Keratinocyte (primary cell): Measurements from ENCODE around the gene MCTP2. TPM values are rescaled to one million over a fixed set of nuclear protein-coding genes. Genes with fewer than 3 reads are reported as not detected.

Experiments used
- DNase-seq: peaks from one replicate; pipeline ENCODE4 v3.0.0-alpha.2; 2011; ENCODE audit warnings: low read depth, missing footprints, low spot score
- FAIRE-seq: peaks from 2 replicates; lab custom pipeline; 2011; peaks lifted over from hg19 to GRCh38; lab: Jason Lieb, UNC
- H2AFZ ChIP-seq: 2 replicates; pipeline ENCODE4 v1.6.0; 2012; ENCODE audit warnings: low read length, control low read depth, inconsistent platforms; ENCODE audit not compliant: control insufficient read depth
- H3K27ac ChIP-seq: 2 replicates; pipeline ENCODE4 v1.5.1; 2011; ENCODE audit warnings: low read length; ENCODE audit not compliant: control insufficient read depth, insufficient read depth
- H3K27me3 ChIP-seq: 3 replicates; pipeline ENCODE4 v1.6.0; 2011; ENCODE audit warnings: low read length; ENCODE audit not compliant: control insufficient read depth, insufficient read depth; ENCODE audit errors: extremely low read depth
- H3K36me3 ChIP-seq, 2 experiments: 2 replicates in 1 of 2; 3 replicates in 1 of 2; pipeline ENCODE4 v1.5.1; 2011; ENCODE audit warnings: low read length in 2 of 2, mild to moderate bottlenecking in 1 of 2; ENCODE audit not compliant: control insufficient read depth in 2 of 2, insufficient read depth in 2 of 2; ENCODE audit errors: extremely low read depth in 1 of 2
- H3K4me1 ChIP-seq: 3 replicates; pipeline ENCODE4 v1.5.1; 2011; ENCODE audit warnings: low read length; ENCODE audit not compliant: control insufficient read depth, insufficient read depth; ENCODE audit errors: extremely low read depth
- H3K4me2 ChIP-seq: 3 replicates; pipeline ENCODE4 v1.6.0; 2011; ENCODE audit warnings: low read depth, low read length; ENCODE audit not compliant: control insufficient read depth, insufficient read depth; ENCODE audit errors: extremely low read depth
- H3K4me3 ChIP-seq, 3 experiments: fragments of 200-600 bp in 1 of 3; sonication (generic) in 1 of 3; 2 replicates in 2 of 3; 3 replicates in 1 of 3; pipeline ENCODE4 v1.5.1; 2011 to 2016; ENCODE audit warnings: low read length in 3 of 3, mild to moderate bottlenecking in 3 of 3, control low read depth in 2 of 3, inconsistent platforms in 1 of 3, low read depth in 1 of 3, mixed read lengths in 1 of 3, mixed run types in 1 of 3, moderate library complexity in 1 of 3; ENCODE audit not compliant: control insufficient read depth in 2 of 3, insufficient read depth in 2 of 3; ENCODE audit errors: extremely low read depth in 1 of 3
- H3K79me2 ChIP-seq: 2 replicates; pipeline ENCODE4 v1.6.0; 2012; ENCODE audit warnings: low read length; ENCODE audit not compliant: control insufficient read depth, insufficient read depth
- H3K9ac ChIP-seq: 3 replicates; pipeline ENCODE4 v1.6.0; 2011; ENCODE audit warnings: low read length; ENCODE audit not compliant: control insufficient read depth, insufficient read depth; ENCODE audit errors: extremely low read depth
- H3K9me1 ChIP-seq: 3 replicates; pipeline ENCODE4 v1.6.0; 2011; ENCODE audit warnings: low read length; ENCODE audit not compliant: control insufficient read depth, insufficient read depth; ENCODE audit errors: extremely low read depth
- H3K9me3 ChIP-seq: 2 replicates; pipeline ENCODE4 v1.5.1; 2012; ENCODE audit warnings: low read depth, low read length; ENCODE audit not compliant: control insufficient read depth
- H4K20me1 ChIP-seq: 3 replicates; pipeline ENCODE4 v1.6.0; 2011; ENCODE audit warnings: low read length; ENCODE audit not compliant: control insufficient read depth, insufficient read depth; ENCODE audit errors: extremely low read depth
- EZH2 ChIP-seq: IDR thresholded peaks from one replicate; pipeline ENCODE4 v1.6.1; 2012; ENCODE audit warnings: inconsistent platforms, mild to moderate bottlenecking, low read length, moderate library complexity
- dilution Hi-C: fragments of 300-500 bp; cut with MboI; formaldehyde crosslinking; loops from one replicate; pipeline ENCODE4 v1.7.0; 2020; ENCODE audit warnings: low sequenced_read_pairs; ENCODE audit not compliant: extremely low pct_ligation_motif_present
- polyA plus RNA-seq, 5 experiments: library from polyadenylated mRNA; depleted of rRNA in 3 of 5; stranded (reverse) in 3 of 5; stranded (forward) in 1 of 5; unstranded in 1 of 5; fragments of >200 nt; gene quantifications; 1 replicate in 1 of 5; 2 replicates in 3 of 5; 3 replicates in 1 of 5; pipeline versions ENCODE4 v1.2.1 to v1.2.3, GENCODE V29; 2011 to 2012; ENCODE audit warnings: missing spikeins in 2 of 5, low read depth in 1 of 5, low replicate concordance in 1 of 5
- TF ChIP-seq, protein P1 (sequence below), 3 experiments: IDR thresholded peaks in 1 of 3; conservative IDR thresholded peaks in 1 of 3; optimal IDR thresholded peaks in 1 of 3; 2 replicates in 2 of 3; 3 replicates in 1 of 3; pipeline versions ENCODE3 to v1.5.1; 2011; ENCODE audit warnings: low read length in 3 of 3, mild to moderate bottlenecking in 3 of 3, moderate library complexity in 2 of 3, control low read depth in 1 of 3, inconsistent platforms in 1 of 3; ENCODE audit not compliant: insufficient read depth in 2 of 3; ENCODE audit errors: extremely low read depth in 1 of 3

Gene MCTP2
- polyA plus RNA-seq, 1 donor (not counting 4 experiments of a cell fraction or from before 2014, with no cell fraction given): 22.0 TPM

DNA sequence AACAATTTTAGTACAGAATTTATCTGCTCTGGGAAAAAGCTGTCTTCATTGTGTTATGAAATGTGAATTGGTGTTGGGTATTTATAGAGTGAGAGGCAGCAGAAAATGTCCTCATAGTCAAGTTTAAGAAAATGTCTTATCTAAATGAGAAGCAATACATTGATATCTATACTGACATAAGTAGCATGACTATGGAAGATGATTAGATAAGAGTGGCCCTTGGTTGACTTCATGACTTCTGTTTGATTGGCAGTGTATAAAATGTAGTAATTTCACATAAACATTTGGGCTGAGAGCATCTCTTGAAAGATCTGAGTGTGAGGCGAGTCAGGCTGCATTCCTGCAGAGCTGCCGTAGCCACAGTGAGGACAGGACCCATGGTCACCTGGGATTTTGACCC, 19.4 kb downstream of the MCTP2 start:
- Histone ChIP-seq H2AFZ (no peak overlapping the region), H3K9me3 (no peaks in the 10 kb centered on the region), H4K20me1 (no peaks in the 10 kb centered on the region), H3K9ac (no peak overlapping the region), H3K27ac (no peak overlapping the region), H3K4me3 (no peak overlapping the region), H3K9me1 (no peaks in the 10 kb centered on the region), H3K4me2 (no peak overlapping the region), H3K4me1 (peaks cover 4% of the 10 kb centered on the region), H3K36me3 (no peaks in the 10 kb centered on the region), H3K79me2 (peaks cover 42% of the 10 kb centered on the region), H3K27me3 (no peaks in the 10 kb centered on the region)
- FAIRE-seq (no peak), DNase-seq (no peak)
- dilution Hi-C loops: no loop called here
- TF ChIP-seq EZH2: no peak
- TF ChIP-seq, protein P1, sequence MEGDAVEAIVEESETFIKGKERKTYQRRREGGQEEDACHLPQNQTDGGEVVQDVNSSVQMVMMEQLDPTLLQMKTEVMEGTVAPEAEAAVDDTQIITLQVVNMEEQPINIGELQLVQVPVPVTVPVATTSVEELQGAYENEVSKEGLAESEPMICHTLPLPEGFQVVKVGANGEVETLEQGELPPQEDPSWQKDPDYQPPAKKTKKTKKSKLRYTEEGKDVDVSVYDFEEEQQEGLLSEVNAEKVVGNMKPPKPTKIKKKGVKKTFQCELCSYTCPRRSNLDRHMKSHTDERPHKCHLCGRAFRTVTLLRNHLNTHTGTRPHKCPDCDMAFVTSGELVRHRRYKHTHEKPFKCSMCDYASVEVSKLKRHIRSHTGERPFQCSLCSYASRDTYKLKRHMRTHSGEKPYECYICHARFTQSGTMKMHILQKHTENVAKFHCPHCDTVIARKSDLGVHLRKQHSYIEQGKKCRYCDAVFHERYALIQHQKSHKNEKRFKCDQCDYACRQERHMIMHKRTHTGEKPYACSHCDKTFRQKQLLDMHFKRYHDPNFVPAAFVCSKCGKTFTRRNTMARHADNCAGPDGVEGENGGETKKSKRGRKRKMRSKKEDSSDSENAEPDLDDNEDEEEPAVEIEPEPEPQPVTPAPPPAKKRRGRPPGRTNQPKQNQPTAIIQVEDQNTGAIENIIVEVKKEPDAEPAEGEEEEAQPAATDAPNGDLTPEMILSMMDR (optimal IDR thresholded peaks at IDR 0.05 in 1 of 3, IDR thresholded peaks at IDR 0.05 in 1 of 3, conservative IDR thresholded peaks at IDR 0.05 in 1 of 3; ENCODE audit: extremely low read depth in 1 of 3, insufficient read depth in 2 of 3, low read length in 3 of 3): no peak

DNA sequence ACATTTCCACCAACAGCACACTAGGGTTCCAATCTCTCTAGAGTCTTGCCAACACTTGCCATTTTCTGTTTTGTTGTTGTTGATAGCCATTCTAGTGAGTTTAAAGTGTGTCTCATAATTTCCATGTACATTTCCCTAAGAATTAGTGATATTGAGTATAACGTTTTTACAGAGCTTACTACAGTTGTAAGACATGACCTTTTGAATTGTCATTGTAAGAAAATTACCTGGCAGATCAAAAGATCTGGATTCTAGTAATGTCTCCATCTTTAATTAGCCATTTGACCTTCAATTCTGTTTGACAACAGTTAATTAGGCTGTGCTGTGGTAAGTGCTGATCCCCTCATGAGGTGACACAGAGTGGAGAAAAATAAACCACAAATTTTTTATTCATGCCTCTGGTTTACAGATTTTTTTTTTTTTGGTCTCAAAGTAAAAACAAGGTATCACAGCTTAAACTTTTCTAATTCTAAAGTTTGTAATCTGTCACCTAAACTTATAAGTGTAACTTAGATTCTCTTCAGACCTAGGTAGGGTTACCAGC, 20.9 kb downstream of the MCTP2 start:
- H2AFZ ChIP-seq: no peak overlapping the region
- no peak for FAIRE-seq
- H3K27ac ChIP-seq: no peak overlapping the region

More for the DNA sequence above, 20.9 kb downstream of the MCTP2 start:
- Histone ChIP-seq H3K79me2 (peaks cover 38% of the 10 kb centered on the region), H3K9ac (no peak overlapping the region), H4K20me1 (no peaks in the 10 kb centered on the region), H3K9me1 (no peaks in the 10 kb centered on the region), H3K27me3 (no peaks in the 10 kb centered on the region), H3K4me1 (peaks cover 4% of the 10 kb centered on the region), H3K9me3 (no peaks in the 10 kb centered on the region), H3K4me2 (no peak overlapping the region), H3K4me3 (no peak overlapping the region), H3K36me3 (no peaks in the 10 kb centered on the region)
- dilution Hi-C loops: no loop called here
- TF ChIP-seq EZH2: no peak
- TF ChIP-seq, protein P1 (optimal IDR thresholded peaks at IDR 0.05 in 1 of 3, IDR thresholded peaks at IDR 0.05 in 1 of 3, conservative IDR thresholded peaks at IDR 0.05 in 1 of 3; ENCODE audit: extremely low read depth in 1 of 3, insufficient read depth in 2 of 3, low read length in 3 of 3): no peak
- no peak for DNase-seq
